PC-9 (cell line): ENCODE results near the gene LMOD3.

Experiments
- CTCF ChIP-seq: fragments of 200-600 bp; sonication (generic); conservative IDR thresholded peaks from 2 replicates; pipeline ENCODE4 v1.6.1; 2017; ENCODE audit warnings: mixed run types, antibody characterized with exemption, mild to moderate bottlenecking, moderate library complexity
- EZH2 ChIP-seq: fragments of 200-600 bp; sonication (generic); IDR thresholded peaks from 2 replicates; pipeline ENCODE4 v1.8.0; 2017; ENCODE audit warnings: antibody characterized with exemption, low read depth

- TF ChIP-seq CTCF (no peak), EZH2 (no peak)
Measured at GRCh38 chr3:69165744-69166143, 43.3 kb upstream of the LMOD3 start.
